Activated CD8-positive, alpha-beta T cell treated with anti-CD3 and anti-CD28 coated beads for 36 hours (primary cell): Measurements from ENCODE around the gene FAM32A. TPM values are rescaled to one million over a fixed set of nuclear protein-coding genes. Genes with fewer than 3 reads are reported as not detected.
A peak's percentile ranks its signal among the peaks of the same experiment; 100 is the strongest.

Experiments
- ATAC-seq: fragments of 200-7000 bp; cut with Tn5 transposase; one replicate; pipeline ENCODE4 v1.10.0; 2021; ENCODE audit warnings: mild to moderate bottlenecking, moderate library complexity
- CTCF ChIA-PET: fragments of 350-600 bp; sonication (Branson Sonifier 250); formaldehyde crosslinking; loops from one replicate; lab custom pipeline; 2021; ENCODE audit warnings: antibody characterized with exemption; lab: Charles Lee
- POLR2A ChIA-PET: fragments of 350-600 bp; sonication (Branson Sonifier 250); formaldehyde crosslinking; loops from one replicate; lab custom pipeline; 2021; ENCODE audit warnings: antibody characterized with exemption; lab: Charles Lee
- DNase-seq: peaks from one replicate; pipeline ENCODE4 v3.0.0-alpha.2; 2020
- H3K27ac Mint-ChIP-seq: one replicate; pipeline ENCODE4 v1.8.0; 2021; ENCODE audit warnings: mild to moderate bottlenecking, mixed read lengths
- H3K27me3 Mint-ChIP-seq: one replicate; pipeline ENCODE4 v1.8.0; 2021; ENCODE audit warnings: mixed read lengths
- H3K36me3 Mint-ChIP-seq: one replicate; pipeline ENCODE4 v1.8.0; 2021; ENCODE audit warnings: low read depth, mixed read lengths
- H3K4me1 Mint-ChIP-seq: one replicate; pipeline ENCODE4 v1.8.0; 2021; ENCODE audit warnings: low read depth, mixed read lengths
- H3K4me3 Mint-ChIP-seq: one replicate; pipeline ENCODE4 v1.8.0; 2021; ENCODE audit warnings: mild to moderate bottlenecking, moderate library complexity, mixed read lengths
- H3K9me3 Mint-ChIP-seq: one replicate; pipeline ENCODE4 v1.8.0; 2021; ENCODE audit warnings: mixed read lengths
- CTCF ChIP-seq: fragments of 200-600 bp; IDR thresholded peaks from one replicate; pipeline ENCODE4 v1.8.0; 2022; ENCODE audit warnings: antibody characterized with exemption, mild to moderate bottlenecking
- intact Hi-C: fragments of 100-400 bp; cut with micrococcal nuclease; formaldehyde crosslinking; loops from one replicate; pipeline ENCODE4 v1.10.0; 2022
- total RNA-seq, 2 experiments: library from RNA; stranded (reverse); gene quantifications; one replicate each; pipeline ENCODE4 v1.2.3, GENCODE V29; 2021

FAM32A gene
- total RNA-seq, 2 experiments from 2014 or later, result 41.7 to 44.7 TPM

- no peaks in the 10 kb centered on the region for H3K9me3 Mint-ChIP-seq
- peak overlapping the region; percentile 95 for H3K27ac Mint-ChIP-seq
- POLR2A ChIA-PET, result interaction anchor here (0.6 to 2.4 kb wide), 13 partner anchors 11 to 128 kb away, joined by 3 to 9 read pairs (median 4); no protein-coding TSS in a partner anchor
- CTCF ChIA-PET, result interaction anchor here (0.5 to 3.5 kb wide), 20 partner anchors 10 to 555 kb away, joined by 3 to 48 read pairs (median 6); partner anchors contain the start of genes AP1M1, HSH2D and RAB8A
- no peaks in the 10 kb centered on the region for H3K27me3 Mint-ChIP-seq
- ATAC-seq, result no peak
- H3K36me3 Mint-ChIP-seq, result peaks cover 24% of the 10 kb centered on the region
- TF ChIP-seq CTCF, result no peak
- no peak for DNase-seq
- intact Hi-C loops, result no loop called here
- peaks cover 22% of the 10 kb centered on the region for H3K4me1 Mint-ChIP-seq
- peak overlapping the region; percentile 100 for H3K4me3 Mint-ChIP-seq
Measured at GRCh38 chr19:16184665-16185122, 516 bp upstream of the FAM32A start.

GRCh38 chr19:16185768-16186123 is 536 bp downstream of the FAM32A start:
- peak overlapping the region; percentile 95 for H3K27ac Mint-ChIP-seq
- peak; percentile 13 for ATAC-seq
- peak; percentile 80 for DNase-seq
- CTCF ChIA-PET, result interaction anchor here (0.6 to 3.5 kb wide), 30 partner anchors 8 to 556 kb away, joined by 3 to 48 read pairs (median 4); partner anchors contain the start of genes AP1M1, HSH2D and RAB8A
- H3K4me3 Mint-ChIP-seq, result peak overlapping the region; percentile 100
- POLR2A ChIA-PET, result interaction anchor here (0.6 to 2.4 kb wide), 17 partner anchors 10 to 144 kb away, joined by 3 to 9 read pairs (median 4); partner anchors contain the start of gene AP1M1
- H3K36me3 Mint-ChIP-seq, result peaks cover 30% of the 10 kb centered on the region
- intact Hi-C loops, result no loop called here
- H3K4me1 Mint-ChIP-seq, result peaks cover 22% of the 10 kb centered on the region
- H3K27me3 Mint-ChIP-seq, result no peaks in the 10 kb centered on the region
- no peaks in the 10 kb centered on the region for H3K9me3 Mint-ChIP-seq
- TF ChIP-seq CTCF, result peak; percentile 61

- H3K4me3 Mint-ChIP-seq, result no peak overlapping the region
- ATAC-seq, result no peak
- no peak for TF ChIP-seq CTCF
Measured at GRCh38 chr19:16188521-16188920, 3.3 kb downstream of the FAM32A start.

GRCh38 chr19:16190198-16190597 is 5.0 kb downstream of the FAM32A start:
- H3K4me1 Mint-ChIP-seq, result peaks cover 15% of the 10 kb centered on the region
- no peaks in the 10 kb centered on the region for H3K27me3 Mint-ChIP-seq
- no peak for ATAC-seq
- no peaks in the 10 kb centered on the region for H3K9me3 Mint-ChIP-seq
- POLR2A ChIA-PET, result interaction anchor here (1.3 kb wide), 1 partner anchor 9 kb away, joined by 5 read pairs; no protein-coding TSS in a partner anchor
- peaks cover 34% of the 10 kb centered on the region for H3K36me3 Mint-ChIP-seq
- no peak for DNase-seq
- CTCF ChIA-PET, result interaction anchor here (1.4 kb wide), 1 partner anchor 148 kb away, joined by 5 read pairs; no protein-coding TSS in a partner anchor
- no peak overlapping the region for H3K4me3 Mint-ChIP-seq
- no peak for TF ChIP-seq CTCF
- intact Hi-C loops, result no loop called here
- no peak overlapping the region for H3K27ac Mint-ChIP-seq

More at GRCh38 chr19:16188521-16188920, 3.3 kb downstream of the FAM32A start:
- no peak for DNase-seq
- CTCF ChIA-PET, result interaction anchor here (1.0 to 1.2 kb wide), 3 partner anchors 9 to 194 kb away, joined by 3 to 4 read pairs (median 4); partner anchors contain the start of gene AP1M1
- Mint-ChIP-seq H3K9me3 (no peaks in the 10 kb centered on the region), H3K27me3 (no peaks in the 10 kb centered on the region), H3K36me3 (peaks cover 35% of the 10 kb centered on the region), H3K27ac (no peak overlapping the region), H3K4me1 (peaks cover 17% of the 10 kb centered on the region)
- intact Hi-C loops, result no loop called here
- POLR2A ChIA-PET, result interaction anchor here (1.7 kb wide), 1 partner anchor 9 kb away, joined by 5 read pairs; the partner anchor contains the start of gene AP1M1

GRCh38 chr19:16190736-16191135 is 5.5 kb downstream of the FAM32A start:
- TF ChIP-seq CTCF, result no peak
- Mint-ChIP-seq H3K4me3 (no peak overlapping the region), H3K36me3 (peaks cover 30% of the 10 kb centered on the region), H3K4me1 (peaks cover 15% of the 10 kb centered on the region), H3K9me3 (no peaks in the 10 kb centered on the region), H3K27ac (no peak overlapping the region), H3K27me3 (no peaks in the 10 kb centered on the region)
- ChIA-PET POLR2A (interaction anchor here (1.3 kb wide), 1 partner anchor 8 kb away, joined by 5 read pairs; no protein-coding TSS in a partner anchor), CTCF (interaction anchor here (1.4 kb wide), 1 partner anchor 149 kb away, joined by 5 read pairs; no protein-coding TSS in a partner anchor)
- DNase-seq, result no peak
- intact Hi-C loops, result no loop called here
- no peak for ATAC-seq
